ENCODE measurements around the gene TSPAN18.

The TSPAN18 gene

GRCh38 chr11:44760917-44761550 is 34.3 kb downstream of the TSPAN18 start:
- DNase-seq: no peak

- no peak for DNase-seq
Observed at GRCh38 chr11:44761551-44761961, 34.8 kb downstream of the TSPAN18 start.

DNA sequence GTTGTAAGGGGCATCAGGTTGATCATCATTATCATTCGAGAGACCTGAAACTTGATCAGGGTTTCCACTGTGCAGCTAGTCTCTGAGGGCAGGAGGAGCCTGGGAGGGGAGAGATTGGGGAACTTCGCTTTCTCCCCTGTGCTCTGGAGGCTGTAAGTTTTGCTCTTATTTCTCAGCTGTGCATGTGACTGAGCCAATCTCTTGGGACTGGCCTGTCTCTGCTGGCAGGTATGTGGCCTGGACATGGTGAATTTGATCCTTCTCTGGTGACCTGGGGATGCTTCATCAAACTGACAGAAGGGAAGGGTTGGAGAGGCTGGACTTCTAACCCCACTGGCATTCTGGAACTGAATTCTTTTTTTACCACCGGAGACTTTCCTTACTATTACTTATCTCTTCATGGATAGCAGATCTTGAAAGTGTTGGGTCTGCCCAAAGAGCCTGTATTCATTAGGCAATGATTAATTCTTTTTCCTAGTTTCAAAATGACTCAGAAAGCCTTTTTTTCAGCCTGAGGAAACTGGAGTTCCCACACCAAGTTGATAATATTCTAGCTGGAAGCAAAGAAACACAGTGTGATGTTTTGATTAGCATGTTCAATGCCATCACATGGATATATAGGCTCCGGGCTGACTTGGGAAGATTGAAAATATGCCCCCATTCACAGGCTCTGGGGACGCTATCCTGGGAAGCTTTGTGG is 36.5 kb downstream of the TSPAN18 start:
- DNase-seq: no peak

GRCh38 chr11:44764583-44764982 is 37.8 kb downstream of the TSPAN18 start:
- no peak for DNase-seq

DNA sequence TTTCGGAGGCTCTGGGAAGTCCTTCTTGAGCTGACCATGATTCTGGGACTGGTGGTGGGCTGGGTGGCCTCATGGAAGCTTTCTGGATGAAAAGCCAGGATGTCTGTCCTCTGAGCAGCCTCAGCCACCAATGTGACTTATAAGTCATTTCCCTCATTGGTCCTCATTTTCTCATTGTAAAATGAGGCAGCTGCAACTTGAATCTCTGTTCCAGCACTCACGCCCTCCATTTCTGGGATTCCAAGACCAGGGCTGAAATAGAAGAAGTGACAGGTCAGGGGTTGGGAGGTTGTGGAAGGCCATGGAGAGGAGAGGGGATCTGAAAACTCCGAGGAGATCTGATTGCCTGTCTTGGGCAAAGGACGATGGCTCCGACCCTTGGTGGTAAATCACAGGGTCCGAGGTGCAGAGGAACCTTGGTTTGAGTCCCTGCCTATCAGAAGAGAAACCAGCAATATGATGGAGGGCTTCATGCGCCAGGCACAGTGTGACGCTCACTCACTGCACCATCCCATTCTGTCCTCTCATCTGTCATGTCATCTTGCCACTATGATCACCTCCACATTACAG is 38.3 kb downstream of the TSPAN18 start:
- no peak for DNase-seq

DNA sequence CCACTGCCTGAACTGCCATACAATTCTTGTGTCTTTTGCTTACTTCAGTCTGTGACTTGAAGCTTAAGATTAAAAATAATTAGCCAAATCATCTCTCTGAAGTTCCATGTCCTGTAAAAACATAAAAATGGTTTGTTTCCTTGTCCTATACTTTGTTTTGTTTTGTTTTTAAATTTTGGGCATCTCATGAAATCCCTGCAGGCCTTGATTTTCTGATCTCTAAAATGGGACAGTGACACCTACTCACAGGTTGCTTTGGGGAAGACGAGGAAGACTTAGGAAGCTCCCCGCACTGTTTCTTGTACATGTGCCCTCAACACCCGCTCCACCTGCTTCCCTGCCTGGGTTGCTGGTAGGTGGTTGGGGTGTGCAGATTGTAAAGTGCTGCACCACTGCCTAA is 38.9 kb downstream of the TSPAN18 start:
- no peak for DNase-seq

DNA sequence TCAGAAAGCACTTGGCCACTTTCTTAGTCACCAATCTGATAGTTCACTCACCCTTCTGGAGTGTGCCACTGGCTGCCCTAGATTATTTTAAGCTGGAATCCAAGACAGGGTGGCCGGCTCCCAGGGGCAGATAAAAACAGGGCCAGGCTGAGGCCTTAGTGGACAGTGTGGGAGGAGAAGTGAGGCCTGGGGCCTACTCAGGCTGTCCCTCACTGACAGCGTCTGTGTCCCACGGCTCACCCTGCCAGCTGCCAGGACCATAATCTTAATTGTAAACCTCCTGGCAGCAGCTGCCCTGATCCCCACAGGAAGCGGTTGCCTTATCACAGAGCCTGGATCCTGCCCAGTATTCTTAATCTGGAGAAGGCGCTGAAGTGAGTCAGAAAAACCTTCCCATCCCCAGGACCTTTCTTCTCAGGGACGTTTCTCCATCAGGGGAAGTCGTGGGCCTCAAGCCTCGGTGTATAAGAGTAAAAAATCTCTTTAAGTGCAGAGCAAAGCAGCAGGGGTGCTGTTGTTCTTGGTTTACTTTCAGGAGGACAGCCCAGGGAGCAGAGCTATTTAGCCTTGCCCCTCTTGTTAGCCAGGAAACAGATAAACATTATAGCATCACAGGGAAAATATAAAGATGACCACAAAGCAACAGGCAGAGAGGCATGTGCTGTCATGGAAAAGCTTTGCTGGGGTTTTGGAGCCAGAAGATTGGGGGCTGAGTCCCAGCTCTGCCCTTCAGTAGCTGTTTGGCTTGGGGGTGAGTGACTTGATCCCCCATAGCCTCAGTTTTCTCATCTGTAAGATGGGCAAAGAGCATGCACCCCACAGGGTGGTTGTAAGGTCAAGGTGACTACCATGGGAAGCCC is 39.6 kb downstream of the TSPAN18 start:
- DNase-seq: no peak

- no peak for DNase-seq
Observed at GRCh38 chr11:44766972-44767278, 40.2 kb downstream of the TSPAN18 start.

DNA sequence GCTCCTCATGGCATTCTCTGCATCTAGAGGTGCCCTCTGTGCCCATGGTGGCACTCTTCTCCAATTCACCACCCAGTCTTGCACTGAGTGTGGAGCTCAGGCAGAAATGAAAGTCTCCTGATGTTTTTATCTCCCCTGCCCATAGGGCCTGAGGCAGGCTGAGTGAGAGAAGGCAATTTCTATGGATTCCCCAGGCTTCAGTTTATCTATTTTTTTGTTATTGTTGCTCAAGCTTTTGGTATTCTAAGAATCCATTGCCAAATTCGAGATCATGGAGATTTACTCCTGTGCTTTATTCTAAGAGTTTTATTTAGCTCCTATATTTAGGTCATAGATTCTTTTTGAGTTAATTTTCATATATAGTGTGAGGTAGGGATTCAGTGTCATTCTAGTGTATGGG is 40.7 kb downstream of the TSPAN18 start:
- no peak for DNase-seq

DNA sequence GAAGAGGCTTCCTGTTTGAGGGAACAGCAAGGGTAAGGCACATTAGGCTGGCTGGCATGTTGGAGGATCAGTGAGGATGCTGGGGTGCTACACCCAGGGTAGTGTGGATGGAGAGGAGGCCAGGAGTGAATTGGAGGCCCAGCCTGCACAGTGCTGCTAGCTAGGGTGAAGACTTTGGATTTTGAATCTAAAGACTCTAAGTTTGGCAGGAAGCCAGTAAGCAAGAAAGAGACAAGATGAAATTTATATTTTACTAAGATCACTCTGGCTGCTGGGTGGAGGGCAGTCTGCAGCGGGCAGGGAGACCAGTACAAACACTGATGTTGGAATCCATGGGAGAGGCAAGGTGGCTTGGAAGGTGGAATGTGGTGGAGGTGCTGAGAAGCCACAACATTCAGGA is 43.6 kb downstream of the TSPAN18 start:
- DNase-seq: no peak

DNA sequence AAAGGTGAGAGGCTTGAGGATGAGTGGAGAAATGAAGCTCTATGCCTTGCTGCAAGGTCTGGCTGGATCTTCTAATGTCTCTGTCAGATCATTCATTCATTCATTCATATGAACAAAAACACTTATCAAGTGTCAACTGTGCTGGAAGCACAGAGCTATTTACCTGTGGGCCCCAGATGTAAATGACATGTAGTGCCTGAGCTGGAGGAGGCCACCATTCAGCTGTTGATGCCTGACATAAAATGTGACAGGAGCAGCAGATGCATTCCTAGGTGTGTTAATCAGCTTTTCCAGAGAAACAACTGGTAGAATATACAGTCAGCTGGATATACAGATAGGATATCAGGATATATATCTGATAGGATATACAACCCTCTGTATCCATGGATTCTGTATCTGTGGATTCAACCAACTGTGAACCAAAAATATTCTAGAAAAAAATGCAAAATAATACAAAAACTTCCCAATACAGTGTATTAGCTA is 44.5 kb downstream of the TSPAN18 start:
- no peak for DNase-seq

DNA sequence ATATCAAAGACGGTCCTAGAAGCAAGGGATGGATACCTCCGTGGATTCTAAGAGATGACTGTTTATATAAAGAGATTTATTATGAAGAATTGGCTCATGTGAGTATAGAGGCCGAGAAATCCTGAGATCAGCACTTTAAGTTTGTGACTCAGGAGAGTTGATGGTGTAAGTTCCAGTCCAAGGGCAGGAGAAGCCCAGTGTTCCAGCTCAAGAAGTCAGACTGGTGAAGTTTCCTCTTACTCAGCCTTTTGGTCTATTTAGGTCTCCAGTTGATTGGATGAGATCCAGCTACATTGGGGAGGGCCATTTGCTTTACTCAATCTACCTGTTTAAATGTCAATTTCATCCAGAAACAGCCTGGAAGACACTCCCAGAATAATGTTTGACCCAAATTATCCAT is 45.1 kb downstream of the TSPAN18 start:
- no peak for DNase-seq

GRCh38 chr11:44773351-44773965 is 46.7 kb downstream of the TSPAN18 start:
- DNase-seq: no peak

- DNase-seq: no peak
Observed at GRCh38 chr11:44774108-44774507, 47.3 kb downstream of the TSPAN18 start.

DNA sequence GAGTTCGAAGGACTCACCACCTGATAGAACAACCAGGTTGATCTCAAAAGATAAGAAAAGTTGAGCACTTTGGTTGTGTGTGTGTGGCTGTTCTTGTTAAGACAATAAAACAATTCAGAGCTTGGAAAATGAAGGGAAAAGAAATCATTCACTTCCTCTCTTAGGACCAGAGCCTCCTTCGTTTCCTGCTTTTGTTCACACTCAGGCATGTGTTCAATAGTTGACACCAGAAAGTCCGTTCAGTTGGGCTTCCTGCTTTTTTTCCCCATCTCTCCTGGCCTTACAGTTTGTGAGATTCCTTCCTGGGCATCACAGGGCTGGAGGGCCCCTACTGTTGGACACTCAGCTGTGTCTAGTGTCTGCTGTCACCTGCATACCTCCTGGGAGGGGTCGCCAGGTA is 48.0 kb downstream of the TSPAN18 start:
- DNase-seq: no peak

GRCh38 chr11:44775366-44775984 is 48.7 kb downstream of the TSPAN18 start:
- DNase-seq: peak; percentile 24 to 57 (median 43)

- no peak for DNase-seq
Observed at GRCh38 chr11:44775985-44776446, 49.3 kb downstream of the TSPAN18 start.

GRCh38 chr11:44776551-44777208 is 49.9 kb downstream of the TSPAN18 start:
- DNase-seq: no peak

- DNase-seq: no peak
Observed at GRCh38 chr11:44777209-44778194, 50.7 kb downstream of the TSPAN18 start.

All from T-helper 1 cell (primary cell).